ENCODE measurements around the gene ZNF277. TPM values are rescaled to one million over a fixed set of nuclear protein-coding genes. Genes with fewer than 3 reads are reported as not detected.

ZNF277 gene
- total RNA-seq, 2 donors from 2014 or later, result 11.6 to 19.4 TPM

GRCh38 chr7:112174192-112174591, 32.3 kb upstream of the ZNF277 start:
- ATAC-seq (replicated peaks), result no peak
- Mint-ChIP-seq H3K27ac (no peak overlapping the region), H3K36me3 (ENCODE audit: low read depth) (no peaks in the 10 kb centered on the region), H3K4me3 (no peak overlapping the region), H3K9me3 (no peaks in the 10 kb centered on the region), H3K4me1 (no peaks in the 10 kb centered on the region), H3K27me3 (peaks cover 48% of the 10 kb centered on the region)

DNA sequence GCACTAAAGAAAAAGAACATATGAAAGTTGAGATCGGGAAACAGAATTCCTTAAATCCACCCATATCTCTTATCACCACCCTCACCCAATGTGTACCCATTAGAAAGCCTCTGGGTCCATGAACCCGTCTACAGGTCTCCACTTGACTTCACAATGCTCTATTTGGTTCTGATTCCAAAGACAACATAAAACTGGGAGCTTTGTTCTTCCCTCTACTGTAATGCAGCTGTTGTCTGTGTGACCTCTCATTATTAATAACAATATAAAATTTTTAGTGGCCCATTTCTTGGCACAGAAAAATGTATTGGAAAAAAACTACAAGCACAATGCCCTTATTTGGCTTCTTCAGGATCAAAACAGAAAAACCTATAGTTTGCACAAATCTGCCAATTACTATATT, 30.3 kb upstream of the ZNF277 start:
- Mint-ChIP-seq H3K4me1 (no peaks in the 10 kb centered on the region), H3K27me3 (peaks cover 52% of the 10 kb centered on the region), H3K36me3 (ENCODE audit: low read depth) (no peaks in the 10 kb centered on the region), H3K9me3 (no peaks in the 10 kb centered on the region), H3K27ac (no peak overlapping the region), H3K4me3 (no peak overlapping the region)
- ATAC-seq (replicated peaks), result no peak

DNA sequence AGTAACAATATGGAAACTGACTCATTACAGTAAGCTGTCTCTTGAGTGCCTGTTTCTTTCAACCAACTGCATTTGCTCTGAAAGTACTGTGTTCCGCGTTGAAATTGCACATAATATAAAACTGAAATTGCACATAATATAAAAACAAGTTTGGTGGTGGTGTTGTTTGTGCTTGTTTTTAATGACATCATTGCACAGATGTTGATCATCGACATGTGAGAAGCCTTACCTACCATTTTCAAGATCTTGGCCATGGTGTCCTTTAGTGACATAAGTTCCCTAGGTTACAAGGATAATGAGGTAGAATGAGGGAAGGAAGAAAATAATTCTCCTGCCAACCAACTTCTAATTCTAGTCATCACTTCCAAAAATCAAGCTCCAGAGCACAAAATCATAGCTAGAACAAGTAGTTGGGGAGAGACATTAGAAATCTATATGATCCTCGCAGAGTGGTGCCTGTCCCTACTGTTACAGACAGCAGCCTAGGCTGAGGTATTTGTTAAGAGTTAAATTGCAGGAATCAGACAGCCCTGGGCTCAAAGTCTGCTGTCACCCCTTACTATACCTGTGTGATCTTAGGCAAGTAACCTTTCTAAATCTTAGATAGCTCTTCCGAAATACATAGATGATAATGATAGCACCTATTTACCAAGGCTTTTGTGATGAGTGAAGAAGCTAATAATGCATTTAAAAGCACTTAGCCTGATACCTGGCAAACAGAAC, 29.6 kb upstream of the ZNF277 start:
- Mint-ChIP-seq H3K27me3 (peaks cover 52% of the 10 kb centered on the region), H3K27ac (no peak overlapping the region), H3K9me3 (no peaks in the 10 kb centered on the region), H3K36me3 (ENCODE audit: low read depth) (no peaks in the 10 kb centered on the region), H3K4me3 (no peak overlapping the region), H3K4me1 (no peaks in the 10 kb centered on the region)
- no peak for ATAC-seq (replicated peaks)

DNA sequence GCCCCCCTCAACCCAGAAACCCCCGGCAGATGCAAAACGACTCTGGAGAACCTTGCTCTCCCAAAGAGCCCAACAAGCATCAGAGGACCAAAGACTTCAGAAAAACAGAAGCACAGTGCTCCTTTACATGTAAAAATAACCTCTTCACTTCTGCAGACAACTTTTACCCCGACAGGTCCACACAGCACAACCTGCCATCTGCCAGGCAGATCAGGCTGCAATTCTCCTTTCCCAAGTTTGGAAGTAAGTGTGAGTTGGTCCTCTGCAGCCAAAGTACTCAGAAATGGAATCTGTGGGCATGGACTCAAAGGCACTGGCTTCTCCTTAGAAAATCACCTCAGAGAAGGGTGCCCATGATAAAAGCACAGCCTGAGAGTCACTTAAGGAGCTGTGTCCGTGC, 26.3 kb upstream of the ZNF277 start:
- no peak for ATAC-seq (replicated peaks)
- H3K27ac Mint-ChIP-seq, result no peak overlapping the region
- H3K4me1 Mint-ChIP-seq, result no peaks in the 10 kb centered on the region

GRCh38 chr7:112182749-112183148, 23.7 kb upstream of the ZNF277 start:
- no peaks in the 10 kb centered on the region for H3K36me3 Mint-ChIP-seq (ENCODE audit: low read depth)
- H3K27me3 Mint-ChIP-seq, result peaks cover 28% of the 10 kb centered on the region
- no peaks in the 10 kb centered on the region for H3K9me3 Mint-ChIP-seq
- no peak overlapping the region for H3K4me3 Mint-ChIP-seq
- no peak overlapping the region for H3K27ac Mint-ChIP-seq
- no peak for ATAC-seq (replicated peaks)
- no peaks in the 10 kb centered on the region for H3K4me1 Mint-ChIP-seq

More for the DNA sequence above, 26.3 kb upstream of the ZNF277 start:
- Mint-ChIP-seq H3K4me3 (no peak overlapping the region), H3K36me3 (ENCODE audit: low read depth) (no peaks in the 10 kb centered on the region), H3K27me3 (peaks cover 45% of the 10 kb centered on the region), H3K9me3 (no peaks in the 10 kb centered on the region)

GRCh38 chr7:112183266-112183665, 23.2 kb upstream of the ZNF277 start:
- ATAC-seq (replicated peaks), result no peak

DNA sequence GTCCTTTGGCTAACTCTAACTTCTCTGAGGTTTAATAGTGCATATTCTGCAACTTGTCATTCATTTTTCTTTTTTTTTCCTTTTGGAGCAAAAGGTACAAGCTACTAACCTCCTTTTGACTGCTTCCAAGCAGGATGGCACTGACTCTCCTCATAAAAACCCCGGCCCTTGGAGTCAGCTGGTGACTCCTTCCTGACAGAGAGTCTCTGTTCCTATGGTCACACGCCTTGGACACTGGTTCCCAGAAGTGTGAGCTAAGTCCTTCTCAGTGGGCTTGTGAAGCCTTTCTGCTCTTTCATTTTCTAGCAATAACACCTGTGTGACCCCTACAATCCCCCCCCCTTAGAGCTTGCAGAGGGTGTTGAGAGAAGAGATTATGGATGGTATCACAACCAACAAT, 22.0 kb upstream of the ZNF277 start:
- H3K4me3 Mint-ChIP-seq, result no peak overlapping the region
- no peak overlapping the region for H3K27ac Mint-ChIP-seq
- no peaks in the 10 kb centered on the region for H3K9me3 Mint-ChIP-seq
- ATAC-seq (replicated peaks), result no peak
- no peaks in the 10 kb centered on the region for H3K36me3 Mint-ChIP-seq (ENCODE audit: low read depth)
- H3K4me1 Mint-ChIP-seq, result no peaks in the 10 kb centered on the region
- H3K27me3 Mint-ChIP-seq, result peaks cover 20% of the 10 kb centered on the region

More at GRCh38 chr7:112183266-112183665, 23.2 kb upstream of the ZNF277 start:
- Mint-ChIP-seq H3K27ac (no peak overlapping the region), H3K36me3 (ENCODE audit: low read depth) (no peaks in the 10 kb centered on the region), H3K9me3 (no peaks in the 10 kb centered on the region), H3K4me1 (no peaks in the 10 kb centered on the region), H3K4me3 (no peak overlapping the region), H3K27me3 (peaks cover 23% of the 10 kb centered on the region)

GRCh38 chr7:112185005-112185834, 21.3 kb upstream of the ZNF277 start:
- Mint-ChIP-seq H3K27ac (no peak overlapping the region), H3K9me3 (no peaks in the 10 kb centered on the region), H3K4me1 (no peaks in the 10 kb centered on the region), H3K4me3 (no peak overlapping the region), H3K36me3 (ENCODE audit: low read depth) (no peaks in the 10 kb centered on the region), H3K27me3 (peaks cover 18% of the 10 kb centered on the region)
- ATAC-seq (replicated peaks), result no peak

DNA sequence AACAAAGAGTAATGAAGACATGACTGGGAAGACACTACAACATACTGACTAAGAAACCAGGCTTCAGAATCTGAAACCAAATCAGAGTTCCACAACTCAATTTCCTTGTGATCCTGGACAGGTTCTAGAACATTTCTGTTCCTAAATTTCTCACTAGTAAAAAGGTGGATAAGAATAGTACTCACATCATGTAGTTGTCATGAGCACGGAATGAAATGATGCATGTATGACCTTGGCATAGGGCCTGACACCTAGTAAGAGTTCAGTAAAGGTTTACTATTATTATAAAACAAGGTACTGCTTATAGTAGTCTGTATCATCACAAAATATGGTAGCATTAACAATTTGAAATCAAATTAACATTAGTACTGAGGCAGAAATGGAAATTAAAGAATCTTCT, 20.2 kb upstream of the ZNF277 start:
- Mint-ChIP-seq H3K9me3 (no peaks in the 10 kb centered on the region), H3K36me3 (ENCODE audit: low read depth) (no peaks in the 10 kb centered on the region), H3K27me3 (peaks cover 22% of the 10 kb centered on the region), H3K27ac (no peak overlapping the region), H3K4me3 (no peak overlapping the region), H3K4me1 (no peaks in the 10 kb centered on the region)
- ATAC-seq (replicated peaks), result no peak

DNA sequence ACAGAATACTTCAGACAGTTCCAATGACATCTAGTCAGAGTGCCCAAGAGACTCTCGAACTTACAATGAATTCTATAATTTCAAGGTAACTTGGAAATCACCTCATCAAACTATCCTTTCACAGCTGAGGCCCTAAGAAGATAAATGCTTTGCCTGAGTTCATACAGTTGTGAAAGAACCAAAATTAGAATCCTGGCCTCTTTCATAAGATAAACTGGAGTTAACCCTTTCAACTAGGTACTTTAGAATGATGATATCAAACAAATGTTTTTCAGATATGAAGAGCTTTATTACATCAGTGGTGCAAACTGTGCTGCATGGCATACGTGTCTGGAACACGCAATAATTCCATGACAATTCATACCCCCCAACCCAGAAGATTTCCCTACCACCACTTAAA, 18.2 kb upstream of the ZNF277 start:
- no peaks in the 10 kb centered on the region for H3K9me3 Mint-ChIP-seq
- peaks cover 19% of the 10 kb centered on the region for H3K27me3 Mint-ChIP-seq
- ATAC-seq (replicated peaks), result no peak
- H3K27ac Mint-ChIP-seq, result no peak overlapping the region
- no peaks in the 10 kb centered on the region for H3K4me1 Mint-ChIP-seq
- H3K4me3 Mint-ChIP-seq, result no peak overlapping the region
- H3K36me3 Mint-ChIP-seq (ENCODE audit: low read depth), result no peaks in the 10 kb centered on the region

DNA sequence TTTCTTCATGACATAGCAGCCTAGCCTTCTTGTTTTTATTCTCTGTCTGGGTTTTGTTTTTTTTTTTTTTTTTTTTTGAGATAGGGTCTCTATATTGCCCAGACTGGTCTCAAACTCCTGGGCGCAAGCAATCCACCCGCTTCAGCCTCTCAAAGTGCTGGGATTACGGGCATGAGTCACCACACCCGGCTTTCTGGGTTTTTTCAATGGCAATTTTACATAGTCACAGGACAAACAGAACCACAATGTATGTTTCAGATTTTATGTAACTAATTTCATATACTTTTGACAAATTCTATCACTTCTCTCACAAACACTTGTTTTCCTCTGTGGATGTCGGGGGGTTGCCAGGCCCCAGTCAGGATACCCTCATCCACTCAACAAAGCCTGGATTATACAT, 16.8 kb upstream of the ZNF277 start:
- no peaks in the 10 kb centered on the region for H3K4me1 Mint-ChIP-seq
- no peak overlapping the region for H3K27ac Mint-ChIP-seq
- H3K27me3 Mint-ChIP-seq, result peaks cover 19% of the 10 kb centered on the region
- no peaks in the 10 kb centered on the region for H3K9me3 Mint-ChIP-seq
- no peaks in the 10 kb centered on the region for H3K36me3 Mint-ChIP-seq (ENCODE audit: low read depth)
- H3K4me3 Mint-ChIP-seq, result no peak overlapping the region
- no peak for ATAC-seq (replicated peaks)

- Mint-ChIP-seq H3K4me1 (no peaks in the 10 kb centered on the region), H3K27me3 (peaks cover 18% of the 10 kb centered on the region), H3K9me3 (no peaks in the 10 kb centered on the region), H3K27ac (no peak overlapping the region), H3K36me3 (ENCODE audit: low read depth) (no peaks in the 10 kb centered on the region), H3K4me3 (no peak overlapping the region)
- ATAC-seq (replicated peaks), result no peak
Measured at GRCh38 chr7:112190120-112190519, 16.4 kb upstream of the ZNF277 start.

DNA sequence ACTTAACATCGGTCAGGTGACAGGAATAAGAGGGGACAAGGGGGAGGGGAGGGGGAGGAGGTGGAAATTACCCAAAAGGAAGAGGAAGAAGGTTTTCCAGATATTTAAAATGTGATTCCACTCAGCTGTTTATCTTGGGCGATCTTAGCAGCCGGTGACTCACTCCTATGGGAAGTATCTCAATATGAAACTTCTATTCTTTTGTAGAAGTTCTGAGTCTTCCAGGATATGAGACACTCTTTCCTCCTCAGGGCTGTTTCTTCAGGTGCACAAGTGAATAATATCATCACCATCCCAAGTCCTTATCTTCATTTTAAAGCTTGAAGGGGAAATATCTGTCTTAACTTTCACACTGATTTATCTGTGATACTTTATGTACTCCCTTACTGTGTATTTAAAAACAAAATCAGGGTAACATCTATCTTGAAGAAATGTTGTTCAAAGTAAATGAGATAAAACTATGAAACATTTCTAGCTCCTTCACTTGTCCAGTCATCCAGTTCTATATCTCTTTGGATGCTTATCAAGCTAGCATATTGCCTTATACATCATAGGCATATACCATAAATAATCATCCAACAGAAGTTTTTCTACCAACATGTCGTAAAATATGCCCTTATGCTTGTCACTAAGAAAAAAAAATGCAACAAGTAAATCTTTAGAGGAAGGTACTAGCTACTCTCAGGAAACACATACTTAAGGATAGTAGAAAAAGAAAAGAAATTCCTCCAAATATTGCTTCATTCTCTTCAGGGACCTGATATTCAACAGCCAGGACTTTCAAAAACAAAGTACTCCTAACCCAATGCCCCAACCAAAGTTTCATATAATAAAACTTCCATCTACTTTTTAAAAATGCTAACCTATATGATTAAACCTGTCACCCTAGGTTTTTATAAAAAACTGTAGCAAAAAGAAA, 14.0 kb upstream of the ZNF277 start:
- H3K27ac Mint-ChIP-seq, result no peak overlapping the region
- no peaks in the 10 kb centered on the region for H3K4me1 Mint-ChIP-seq
- ATAC-seq (replicated peaks), result peak; percentile 87
- no peaks in the 10 kb centered on the region for H3K9me3 Mint-ChIP-seq
- H3K27me3 Mint-ChIP-seq, result peaks cover 33% of the 10 kb centered on the region
- H3K4me3 Mint-ChIP-seq, result no peak overlapping the region
- no peaks in the 10 kb centered on the region for H3K36me3 Mint-ChIP-seq (ENCODE audit: low read depth)

GRCh38 chr7:112193915-112194502, 12.5 kb upstream of the ZNF277 start:
- Mint-ChIP-seq H3K4me1 (no peaks in the 10 kb centered on the region), H3K27ac (no peak overlapping the region), H3K4me3 (no peak overlapping the region), H3K36me3 (ENCODE audit: low read depth) (no peaks in the 10 kb centered on the region), H3K9me3 (no peaks in the 10 kb centered on the region), H3K27me3 (peaks cover 42% of the 10 kb centered on the region)
- ATAC-seq (replicated peaks), result no peak
